AG09309 (cell line): ENCODE measurements around the gene PSPH.
A peak's percentile ranks its signal among the peaks of the same experiment; 100 is the strongest.
"Not testable (repeated sequence)": the region's sequence is repeated elsewhere in the genome, so short reads cannot be mapped to it uniquely, and the experiment has no call there.

Source experiments
- DNase-seq: peaks from one replicate; pipeline ENCODE4 v3.0.0-alpha.2; 2010; ENCODE audit warnings: low read depth
- H3K4me3 ChIP-seq: 2 replicates; pipeline ENCODE4 v1.5.1; 2011; ENCODE audit warnings: mild to moderate bottlenecking, low read depth, low read length, moderate library complexity; ENCODE audit not compliant: control insufficient read depth
- TF ChIP-seq, protein P1 (sequence below): IDR thresholded peaks from 2 replicates; pipeline ENCODE4 v1.5.1; 2011; ENCODE audit warnings: mild to moderate bottlenecking, low read depth, low read length, inconsistent platforms; ENCODE audit not compliant: insufficient read depth, control insufficient read depth; ENCODE audit errors: missing control alignments

PSPH gene

DNA sequence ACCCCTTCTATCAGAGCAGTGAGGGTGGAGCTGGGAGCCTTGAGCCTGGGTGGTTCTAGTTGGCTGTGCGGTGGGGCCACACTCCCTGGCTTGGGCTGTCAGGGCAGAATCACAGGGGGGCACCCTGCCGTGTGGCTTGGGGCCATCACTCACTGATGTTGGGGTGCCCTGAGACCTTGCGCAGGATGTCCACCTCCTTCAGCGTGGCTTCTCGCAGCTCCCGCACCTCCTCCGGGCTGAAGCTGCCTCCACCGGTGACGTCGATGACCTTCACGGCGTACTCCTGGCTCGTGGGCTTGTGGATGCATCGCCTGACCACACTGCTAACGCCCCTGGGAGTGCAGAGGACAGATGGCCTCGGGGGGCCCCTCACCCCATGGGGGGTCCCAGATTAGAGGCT lies 36.2 kb upstream of the PSPH start:
- H3K4me3 ChIP-seq: no peak overlapping the region
- TF ChIP-seq, protein P1, sequence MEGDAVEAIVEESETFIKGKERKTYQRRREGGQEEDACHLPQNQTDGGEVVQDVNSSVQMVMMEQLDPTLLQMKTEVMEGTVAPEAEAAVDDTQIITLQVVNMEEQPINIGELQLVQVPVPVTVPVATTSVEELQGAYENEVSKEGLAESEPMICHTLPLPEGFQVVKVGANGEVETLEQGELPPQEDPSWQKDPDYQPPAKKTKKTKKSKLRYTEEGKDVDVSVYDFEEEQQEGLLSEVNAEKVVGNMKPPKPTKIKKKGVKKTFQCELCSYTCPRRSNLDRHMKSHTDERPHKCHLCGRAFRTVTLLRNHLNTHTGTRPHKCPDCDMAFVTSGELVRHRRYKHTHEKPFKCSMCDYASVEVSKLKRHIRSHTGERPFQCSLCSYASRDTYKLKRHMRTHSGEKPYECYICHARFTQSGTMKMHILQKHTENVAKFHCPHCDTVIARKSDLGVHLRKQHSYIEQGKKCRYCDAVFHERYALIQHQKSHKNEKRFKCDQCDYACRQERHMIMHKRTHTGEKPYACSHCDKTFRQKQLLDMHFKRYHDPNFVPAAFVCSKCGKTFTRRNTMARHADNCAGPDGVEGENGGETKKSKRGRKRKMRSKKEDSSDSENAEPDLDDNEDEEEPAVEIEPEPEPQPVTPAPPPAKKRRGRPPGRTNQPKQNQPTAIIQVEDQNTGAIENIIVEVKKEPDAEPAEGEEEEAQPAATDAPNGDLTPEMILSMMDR: no peak
- DNase-seq: no peak

DNA sequence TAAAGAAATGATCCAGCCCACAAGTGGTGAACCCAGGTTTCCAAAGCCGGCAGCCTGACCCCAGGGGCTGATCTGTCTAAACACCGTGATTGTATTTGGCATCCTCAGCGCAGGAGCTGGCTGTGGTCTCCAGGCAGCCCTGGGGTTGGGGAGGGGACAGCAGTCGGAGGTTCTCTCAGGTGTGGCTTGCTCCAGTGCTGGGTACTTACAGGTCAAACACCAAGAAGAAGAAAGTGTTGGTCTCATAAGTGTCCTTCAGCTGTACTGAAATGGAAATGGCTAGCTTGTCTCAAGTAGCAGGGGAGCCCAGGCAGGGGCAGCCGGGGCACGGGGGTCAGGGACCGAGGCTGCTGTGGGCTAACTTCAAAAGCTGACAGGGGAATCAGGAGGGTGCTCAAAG lies 35.5 kb upstream of the PSPH start:
- H3K4me3 ChIP-seq: no peak overlapping the region
- TF ChIP-seq, protein P1: no peak

DNA sequence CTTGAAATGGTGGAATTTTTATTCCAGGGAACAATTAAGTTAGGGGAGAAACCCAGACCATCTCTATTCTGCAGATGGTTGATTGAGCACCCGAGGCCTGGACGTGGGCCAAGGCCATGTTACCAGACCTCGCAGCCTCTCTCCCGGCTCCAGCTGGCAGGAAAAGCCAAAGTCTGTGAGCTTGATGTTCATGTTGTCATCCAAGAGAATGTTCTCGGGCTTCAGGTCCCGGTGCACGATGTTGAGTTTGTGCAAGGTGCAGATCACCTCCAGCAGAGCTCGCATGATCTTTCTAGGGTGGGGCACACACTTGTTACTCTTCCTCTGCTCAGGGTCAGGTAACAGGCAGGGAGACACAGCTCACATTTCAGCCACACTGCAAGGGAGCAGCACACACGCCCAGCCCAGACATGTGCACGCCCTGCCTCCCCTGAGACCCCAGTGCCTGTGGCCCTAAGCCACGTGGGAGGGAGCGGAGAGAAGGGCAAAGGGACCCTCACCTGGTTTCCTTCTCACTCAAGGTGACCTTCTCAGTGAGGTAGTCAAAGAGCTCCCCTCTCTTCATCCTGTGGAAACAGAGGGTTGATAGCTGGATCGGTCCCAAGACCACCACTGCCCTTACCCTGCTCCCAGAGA lies 32.0 kb upstream of the PSPH start:
- TF ChIP-seq, protein P1: no peak
- H3K4me3 ChIP-seq: no peak overlapping the region
- no peak for DNase-seq

More for the DNA sequence above, 35.5 kb upstream of the PSPH start:
- DNase-seq: no peak

DNA sequence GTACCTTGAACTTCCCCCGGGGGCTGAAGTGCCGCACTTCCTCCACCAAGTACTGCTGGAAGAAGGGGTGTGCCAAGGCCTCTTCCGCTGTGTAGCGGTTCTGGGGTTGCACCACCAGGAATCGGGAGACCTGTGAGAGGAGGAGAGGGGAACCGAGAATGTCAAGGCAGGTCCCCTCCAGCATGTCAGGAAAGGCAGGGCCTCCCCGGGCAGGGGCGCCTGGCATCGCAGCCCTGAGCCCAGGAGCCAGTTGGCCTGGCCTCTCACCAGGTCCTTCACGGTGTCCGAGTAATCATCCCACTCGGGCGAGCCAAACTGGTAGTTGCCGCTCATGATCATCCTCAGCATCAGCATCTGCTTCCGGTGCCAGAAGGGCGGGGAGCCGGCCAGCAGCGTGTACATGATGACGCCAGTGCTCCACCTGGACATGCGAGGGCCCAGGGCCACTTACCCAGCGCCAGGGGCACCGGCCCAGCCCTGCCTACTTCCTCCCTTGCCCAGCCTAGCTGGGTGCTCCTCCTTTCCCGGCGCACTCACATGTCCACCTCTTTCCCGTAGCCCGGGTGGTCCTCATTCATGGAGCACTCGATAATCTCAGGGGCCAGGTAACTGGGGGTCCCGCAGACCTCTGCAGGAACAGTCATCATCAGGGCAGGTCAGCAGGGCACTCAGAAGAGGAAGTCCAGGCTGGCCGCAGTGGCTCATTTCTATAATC lies 30.5 kb upstream of the PSPH start:
- DNase-seq: no peak
- TF ChIP-seq, protein P1: no peak
- no peak overlapping the region for H3K4me3 ChIP-seq

DNA sequence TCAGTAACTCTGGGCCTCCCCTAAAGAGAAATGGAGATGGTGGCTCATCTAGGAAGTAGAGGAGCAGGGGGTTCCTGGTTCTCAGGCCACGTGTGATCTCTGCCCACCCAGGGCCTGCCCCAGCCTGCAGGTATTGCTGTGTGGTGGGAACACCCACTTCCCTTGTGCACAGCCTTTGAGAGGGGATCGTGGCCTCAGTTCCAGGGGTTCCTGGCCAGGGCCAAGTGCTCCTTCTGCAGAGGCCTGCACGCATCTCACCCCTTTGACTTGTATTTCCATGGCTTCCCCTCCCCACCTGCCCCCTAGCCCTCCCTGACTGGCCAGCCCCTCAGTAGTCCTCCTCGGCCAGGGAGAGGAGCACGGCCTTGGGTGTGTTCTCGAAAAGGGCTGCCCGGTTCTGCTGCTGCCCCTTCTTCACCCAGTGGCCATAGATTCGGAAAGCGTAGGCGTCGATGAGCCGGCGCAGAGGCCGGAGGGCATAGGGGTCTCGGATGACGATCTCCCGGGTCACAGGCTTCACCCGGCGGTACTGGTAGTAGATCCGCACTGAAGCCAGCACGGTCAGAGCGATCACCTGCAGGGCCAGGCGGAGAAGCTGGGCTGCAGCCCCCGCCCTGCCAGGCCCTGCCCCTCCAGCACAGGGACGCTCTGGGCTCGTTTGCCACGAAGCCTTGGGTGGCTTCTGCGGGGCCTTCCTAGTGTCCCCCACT lies 29.6 kb upstream of the PSPH start:
- not testable (repeated sequence) for DNase-seq, H3K4me3 ChIP-seq

DNA sequence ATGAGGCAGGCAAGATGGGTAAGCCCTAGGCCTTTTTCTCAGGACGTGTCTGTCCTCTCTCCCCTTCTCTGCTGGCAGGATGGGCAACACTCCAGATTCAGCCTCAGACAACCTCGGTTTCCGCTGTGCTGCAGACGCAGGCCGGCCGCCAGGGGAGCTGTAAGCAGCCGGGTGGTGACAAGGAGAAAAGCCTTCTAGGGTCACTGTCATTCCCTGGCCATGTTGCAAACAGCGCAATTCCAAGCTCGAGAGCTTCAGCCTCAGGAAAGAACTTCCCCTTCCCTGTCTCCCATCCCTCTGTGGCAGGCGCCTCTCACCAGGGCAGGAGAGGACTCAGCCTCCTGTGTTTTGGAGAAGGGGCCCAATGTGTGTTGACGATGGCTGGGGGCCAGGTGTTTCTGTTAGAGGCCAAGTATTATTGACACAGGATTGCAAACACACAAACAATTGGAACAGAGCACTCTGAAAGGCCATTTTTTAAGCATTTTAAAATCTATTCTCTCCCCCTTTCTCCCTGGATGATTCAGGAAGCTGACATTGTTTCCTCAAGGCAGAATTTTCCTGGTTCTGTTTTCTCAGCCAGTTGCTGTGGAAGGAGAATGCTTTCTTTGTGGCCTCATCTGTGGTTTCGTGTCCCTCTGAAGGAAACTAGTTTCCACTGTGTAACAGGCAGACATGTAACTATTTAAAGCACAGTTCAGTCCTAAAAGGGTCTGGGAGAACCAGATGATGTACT lies 28.4 kb upstream of the PSPH start:
- no peak for DNase-seq
- H3K4me3 ChIP-seq: no peak overlapping the region
- TF ChIP-seq, protein P1: peak; percentile 72
